Left cardiac atrium (tissue), 4 donors: Measurements from ENCODE around the gene ERN2. TPM values are rescaled to one million over a fixed set of nuclear protein-coding genes. Genes with fewer than 3 reads are reported as not detected.
A peak's percentile ranks its signal among the peaks of the same experiment; 100 is the strongest.

ENCODE experiments used
- ATAC-seq, 2 donors: fragments of 200-7000 bp; cut with Tn5 transposase; one replicate each; pipeline ENCODE4 v1.9.1; 2020; ENCODE audit warnings: mild to moderate bottlenecking in 2 of 2, moderate library complexity in 2 of 2
- DNase-seq: peaks from one replicate; pipeline ENCODE4 v3.0.0-alpha.2; 2020
- intact Hi-C, 2 donors: fragments of 100-400 bp; cut with DNase I; formaldehyde crosslinking; loops; one replicate each; pipeline versions ENCODE4 v1.14.1 to v1.15.1; 2022 to 2023
- total RNA-seq, 2 donors: library from RNA; stranded (reverse); fragmentation: NEBNext Ultra II Directional; extraction: Animal tissue kit (Norgen Biotek cat#: 25700); gene quantifications; one replicate each; pipeline ENCODE4 v1.2.1, GENCODE V29; 2021
- donor health status: DM: no; HTN: yes; CAD: no.
- donor health status: DM: no; HTN: yes; CAD: no; lungs with severe emphysema.
- donor health status: DM: yes; HTN: yes; CAD: no.
- donor health status: Dilated cardiomyopathy.

The ERN2 gene
- total RNA-seq, 2 donors from 2014 or later: 0.34 TPM; not detected in 1

DNA sequence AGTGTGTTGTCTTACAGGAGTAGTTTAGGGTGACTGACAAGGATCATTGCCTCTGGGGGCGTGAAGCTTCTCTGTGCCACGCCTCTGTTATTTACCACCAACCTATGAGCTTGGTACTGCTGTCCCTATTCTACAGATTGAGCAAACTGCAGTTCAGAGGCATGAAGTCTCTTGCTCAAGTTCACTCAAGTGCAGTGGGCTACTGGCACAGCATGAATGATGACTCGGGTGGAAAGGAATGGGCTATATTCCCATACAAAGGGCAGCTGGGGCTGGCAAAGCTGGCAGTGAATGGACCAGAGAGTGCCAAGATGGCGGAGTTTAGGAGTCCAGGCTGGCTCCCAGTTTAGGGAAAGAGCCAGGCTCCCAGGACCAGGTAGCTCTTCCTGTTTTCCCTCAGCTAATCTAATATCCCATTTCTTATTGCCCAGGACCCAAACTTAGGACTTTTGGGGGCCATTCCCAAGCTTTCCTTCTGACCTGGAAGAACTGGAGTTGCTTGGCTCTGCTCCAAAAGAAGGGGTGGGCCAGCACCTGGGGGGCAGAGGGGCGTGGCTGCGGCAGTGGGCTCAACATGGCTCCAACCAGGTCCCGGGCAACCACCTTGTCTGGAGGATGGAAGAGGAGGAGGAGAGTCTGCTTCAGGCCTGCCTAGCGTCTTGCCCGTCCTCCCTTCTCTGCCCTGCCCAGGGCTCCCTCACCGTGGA is 21.4 kb downstream of the ERN2 start:
- no peak for ATAC-seq
- no peak for DNase-seq
- intact Hi-C loops: no loop called here

DNA sequence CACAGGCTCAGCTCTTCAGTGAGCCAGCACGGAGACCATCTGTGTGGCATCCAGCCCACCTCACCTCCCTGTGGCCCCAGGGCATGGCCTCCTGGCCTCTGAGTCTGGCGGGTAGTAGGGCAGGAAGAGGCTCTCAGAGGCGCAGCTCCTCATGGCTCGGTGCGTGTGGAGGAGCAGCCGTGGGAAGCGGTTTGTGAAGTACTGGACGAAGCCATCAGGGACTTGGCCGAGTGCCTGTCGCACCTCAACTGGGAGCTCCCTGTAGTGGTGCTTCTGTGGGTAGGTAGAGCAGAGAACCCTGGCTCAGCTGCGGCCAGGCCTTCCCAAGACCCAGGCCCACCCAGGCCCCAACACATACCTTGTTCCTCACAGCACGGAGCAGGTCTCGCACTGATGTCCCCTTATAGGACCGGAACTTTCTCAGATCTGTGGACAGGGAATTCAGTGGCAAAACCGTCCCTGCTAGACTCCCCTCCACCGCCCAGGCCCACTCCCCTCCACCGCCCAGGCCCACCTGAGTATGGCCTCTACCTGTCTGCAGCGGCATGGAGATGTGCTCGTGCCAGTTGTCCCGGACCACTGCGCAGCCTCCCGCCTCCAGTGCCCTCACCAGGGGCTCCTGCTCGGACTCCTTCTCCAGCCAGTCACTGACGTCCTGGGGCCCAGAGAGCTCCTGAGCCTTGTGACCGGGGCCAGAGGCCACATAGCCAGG is 22.1 kb downstream of the ERN2 start:
- ATAC-seq: no peak
- DNase-seq: no peak
- intact Hi-C loops: no loop called here

DNA sequence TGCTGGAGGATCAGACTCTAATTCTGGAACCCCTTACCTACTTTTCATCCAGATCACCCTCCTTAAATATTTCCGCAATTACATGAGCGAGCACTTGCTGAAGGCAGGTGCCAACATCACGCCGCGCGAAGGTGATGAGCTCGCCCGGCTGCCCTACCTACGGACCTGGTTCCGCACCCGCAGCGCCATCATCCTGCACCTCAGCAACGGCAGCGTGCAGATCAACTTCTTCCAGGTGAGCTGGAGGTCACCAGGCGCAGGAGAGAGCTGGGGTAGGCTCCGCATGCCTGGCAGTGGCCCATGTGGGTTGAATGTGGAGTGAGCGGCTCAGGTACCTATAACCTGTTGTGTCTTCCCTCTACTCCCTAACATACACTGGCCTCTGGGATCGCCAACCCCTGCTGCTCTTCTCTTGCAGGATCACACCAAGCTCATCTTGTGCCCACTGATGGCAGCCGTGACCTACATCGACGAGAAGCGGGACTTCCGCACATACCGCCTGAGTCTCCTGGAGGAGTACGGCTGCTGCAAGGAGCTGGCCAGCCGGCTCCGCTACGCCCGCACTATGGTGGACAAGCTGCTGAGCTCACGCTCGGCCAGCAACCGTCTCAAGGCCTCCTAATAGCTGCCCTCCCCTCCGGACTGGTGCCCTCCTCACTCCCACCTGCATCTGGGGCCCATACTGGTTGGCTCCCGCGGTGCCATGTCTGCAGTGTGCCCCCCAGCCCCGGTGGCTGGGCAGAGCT is 23.4 kb downstream of the ERN2 start:
- no peak for DNase-seq
- intact Hi-C loops: no loop called here
- no peak for ATAC-seq

DNA sequence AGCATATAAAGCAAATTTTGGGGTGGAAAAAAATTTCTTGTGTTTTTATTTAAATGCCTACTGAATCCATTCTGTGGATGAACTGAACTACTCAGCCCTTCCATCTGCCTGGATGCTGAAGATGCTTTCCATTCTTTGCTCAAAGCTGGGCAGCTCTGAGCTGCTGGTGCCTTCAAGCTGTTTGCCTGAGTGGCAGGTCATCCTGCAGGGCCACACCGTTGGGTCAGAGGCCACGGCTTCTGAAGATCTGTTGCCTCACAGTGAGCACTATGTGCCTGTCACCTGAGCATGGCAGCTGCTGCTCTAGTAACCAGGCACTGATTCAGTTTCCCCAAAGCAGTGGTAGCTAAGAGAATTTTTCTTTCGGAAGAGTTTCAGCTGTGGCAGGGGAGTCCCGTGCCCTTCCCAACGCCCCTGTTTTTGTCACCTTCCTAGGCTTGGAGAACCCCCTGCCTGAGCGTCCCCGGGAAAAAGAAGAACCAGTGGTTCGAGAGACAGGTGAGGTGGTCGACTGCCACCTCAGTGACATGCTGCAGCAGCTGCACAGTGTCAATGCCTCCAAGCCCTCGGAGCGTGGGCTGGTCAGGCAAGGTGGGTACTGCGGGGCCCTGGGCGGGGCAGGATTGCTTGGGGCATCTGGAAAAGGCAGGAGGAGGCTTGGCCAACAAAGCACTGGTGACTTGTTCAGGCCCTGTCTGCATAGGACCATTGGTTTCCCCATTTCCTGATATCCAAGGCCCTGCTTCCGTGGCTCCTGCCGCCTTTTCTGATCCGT is 25.8 kb downstream of the ERN2 start:
- intact Hi-C loops: no loop called here

DNA sequence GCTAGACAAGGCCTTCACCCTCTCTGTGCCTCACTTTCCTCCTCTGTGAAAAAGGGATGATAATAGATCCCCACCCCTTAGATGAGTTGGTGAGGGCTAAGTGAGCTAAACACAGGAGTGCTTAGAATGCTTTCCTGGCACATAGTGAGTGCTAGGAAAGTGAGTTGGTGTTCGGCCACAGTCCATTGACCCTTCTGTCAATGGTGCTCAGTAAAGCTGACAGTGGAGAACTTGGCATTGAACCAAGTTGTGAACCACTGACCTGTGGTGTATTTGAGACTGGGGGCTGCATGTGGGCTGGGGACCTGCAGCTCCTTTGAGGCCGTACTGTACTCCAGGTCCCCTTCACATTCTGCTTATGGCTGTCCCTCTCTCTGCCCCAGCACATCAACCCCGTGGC is 29.5 kb downstream of the ERN2 start:
- ATAC-seq (no peak), DNase-seq (no peak)
- intact Hi-C loops: no loop called here

More for the DNA sequence above, 25.8 kb downstream of the ERN2 start:
- ATAC-seq (no peak), DNase-seq (no peak)

DNA sequence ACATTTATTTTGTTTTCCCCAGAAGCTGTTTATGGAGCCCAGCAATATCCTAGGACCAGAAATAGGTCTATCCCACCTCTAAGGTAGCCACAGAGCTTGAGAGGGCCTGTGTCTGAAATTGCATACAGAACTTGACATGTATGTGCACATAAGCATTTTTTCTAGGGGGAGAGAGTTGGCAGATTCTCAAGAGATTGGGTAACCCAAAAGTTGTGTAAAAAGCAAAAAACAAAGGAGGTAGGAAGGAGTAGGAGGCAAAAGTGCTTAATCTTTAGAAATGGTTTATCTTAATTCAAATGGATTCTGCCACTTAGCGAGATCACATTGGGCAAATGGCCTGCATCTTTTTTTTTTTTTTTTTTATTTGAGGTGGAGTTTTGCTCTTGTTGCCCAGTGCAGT is 30.8 kb downstream of the ERN2 start:
- intact Hi-C loops: no loop called here
- DNase-seq (no peak), ATAC-seq (no peak)

DNA sequence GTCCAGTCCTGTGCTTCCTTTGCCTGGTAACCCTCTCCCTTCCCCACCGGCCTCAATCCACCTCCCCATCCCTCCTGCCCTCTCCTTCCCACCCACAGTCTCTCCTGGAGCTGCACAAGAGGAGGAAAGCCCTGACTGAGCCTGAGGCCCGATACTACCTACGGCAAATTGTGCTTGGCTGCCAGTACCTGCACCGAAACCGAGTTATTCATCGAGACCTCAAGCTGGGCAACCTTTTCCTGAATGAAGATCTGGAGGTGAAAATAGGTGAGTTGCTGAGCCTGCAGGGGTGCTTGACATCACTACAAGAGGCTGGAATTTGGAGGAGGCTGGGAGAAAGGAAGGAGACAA is 33.1 kb downstream of the ERN2 start:
- intact Hi-C loops: loop anchor here in 1 of 2 donors (5.0 kb wide), 1 partner anchor 357 kb away; no protein-coding TSS in a partner anchor
- DNase-seq (no peak), ATAC-seq (no peak)

DNA sequence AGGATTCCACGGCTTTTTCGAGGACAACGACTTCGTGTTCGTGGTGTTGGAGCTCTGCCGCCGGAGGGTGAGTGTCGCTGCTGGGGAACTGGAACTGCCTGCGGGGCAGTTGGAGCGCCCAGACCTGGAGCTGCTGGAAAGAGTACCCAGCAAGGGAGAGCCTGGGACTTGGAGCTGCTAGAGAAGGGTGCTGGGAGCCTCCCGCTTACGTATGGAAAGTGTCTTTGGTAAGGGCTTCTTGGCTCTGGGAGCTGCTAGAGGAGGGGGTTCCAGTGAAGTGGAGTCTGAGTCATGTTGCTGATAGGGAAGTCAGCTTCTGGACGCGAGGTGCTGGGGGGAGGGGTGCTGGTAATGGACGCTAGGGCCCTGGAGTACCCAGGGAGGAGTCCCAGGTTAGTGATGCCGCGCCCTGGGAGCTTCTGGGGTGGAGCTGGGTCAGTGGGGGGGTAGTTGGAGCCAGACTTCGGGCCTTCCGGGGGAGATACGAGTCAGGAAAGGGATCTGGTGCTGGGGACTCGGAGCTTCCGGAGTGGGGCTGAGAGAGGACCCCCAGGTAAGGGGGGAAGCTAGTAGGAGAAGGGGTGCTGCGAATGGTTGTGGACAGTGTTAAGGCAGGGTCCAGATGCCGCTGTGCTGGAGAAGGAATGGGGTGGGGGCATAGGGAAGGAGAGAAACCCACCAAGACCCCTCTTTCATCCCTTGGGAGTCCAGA is 33.6 kb downstream of the ERN2 start:
- intact Hi-C loops: loop anchor here in 1 of 2 donors (5.0 kb wide), 1 partner anchor 358 kb away; no protein-coding TSS in a partner anchor
- DNase-seq (no peak), ATAC-seq (peak in 1 of 2 donors; percentile 51)

DNA sequence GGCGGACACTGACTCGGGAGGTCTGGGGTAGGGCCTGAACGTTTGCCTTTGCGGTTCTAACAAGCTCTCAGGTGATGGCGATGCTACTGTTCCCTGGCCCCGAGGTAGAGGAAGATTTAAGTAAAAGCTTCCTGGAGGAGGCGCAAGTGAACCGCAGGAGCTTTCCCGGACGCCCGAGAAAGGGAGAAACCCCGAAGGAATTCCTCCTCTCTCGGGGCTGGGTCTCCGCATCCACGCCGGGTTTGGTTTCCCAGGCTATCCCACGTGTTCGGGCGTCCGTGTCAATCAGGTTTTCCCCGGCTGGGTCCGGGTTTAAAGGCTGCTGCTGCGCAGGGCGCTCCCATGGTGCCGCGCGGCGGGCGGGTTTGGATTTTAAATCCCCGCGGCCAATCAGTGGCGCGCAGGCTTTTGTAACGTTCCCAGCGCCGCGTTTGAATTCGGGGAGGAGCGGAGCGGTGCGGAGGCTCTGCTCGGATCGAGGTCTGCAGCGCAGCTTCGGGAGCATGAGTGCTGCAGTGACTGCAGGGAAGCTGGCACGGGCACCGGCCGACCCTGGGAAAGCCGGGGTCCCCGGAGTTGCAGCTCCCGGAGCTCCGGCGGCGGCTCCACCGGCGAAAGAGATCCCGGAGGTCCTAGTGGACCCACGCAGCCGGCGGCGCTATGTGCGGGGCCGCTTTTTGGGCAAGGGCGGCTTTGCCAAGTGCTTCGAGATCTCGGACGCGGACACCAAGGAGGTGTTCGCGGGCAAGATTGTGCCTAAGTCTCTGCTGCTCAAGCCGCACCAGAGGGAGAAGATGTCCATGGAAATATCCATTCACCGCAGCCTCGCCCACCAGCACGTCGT is 34.4 kb downstream of the ERN2 start, which contains the start of gene PLK1:
Gene PLK1, plus strand, starts transcription at position 460 of the 844 bp plus-strand sequence. Its CDS starts 44 bp downstream, at position 504.
- DNase-seq (peak; percentile 78), ATAC-seq (peak; percentile 93 to 95)
- intact Hi-C loops: loop anchor here in 1 of 2 donors (5.0 kb wide), 1 partner anchor 359 kb away; no protein-coding TSS in a partner anchor

DNA sequence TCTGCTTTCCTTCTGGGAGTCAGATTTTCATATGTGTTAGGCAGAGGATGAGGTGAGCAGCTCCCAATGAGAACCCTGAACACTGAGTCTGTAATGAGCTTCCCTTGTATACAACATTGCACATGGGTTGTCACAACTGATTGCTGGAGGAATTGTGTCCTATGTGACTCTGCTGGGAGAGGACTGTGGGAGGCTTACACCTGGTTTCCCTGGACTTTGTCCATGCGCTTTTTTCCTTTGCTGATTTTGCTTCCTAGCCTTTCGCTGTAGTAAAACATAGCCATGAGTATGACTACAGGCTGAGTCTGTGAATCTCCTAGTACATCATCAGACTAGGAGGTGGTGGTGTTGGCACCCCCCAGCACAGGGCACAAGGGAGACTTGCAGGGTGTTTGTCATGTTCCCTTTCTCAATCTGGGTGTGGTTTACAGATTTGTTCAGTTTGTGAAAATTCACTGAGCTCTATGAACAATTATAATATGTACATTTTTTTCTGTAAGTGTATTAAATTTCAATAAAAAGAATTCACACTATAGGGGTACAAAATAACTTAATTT is 36.0 kb downstream of the ERN2 start:
- intact Hi-C loops: loop anchor here in 1 of 2 donors (5.0 kb wide), 1 partner anchor 360 kb away; no protein-coding TSS in a partner anchor
- ATAC-seq (no peak), DNase-seq (no peak)

DNA sequence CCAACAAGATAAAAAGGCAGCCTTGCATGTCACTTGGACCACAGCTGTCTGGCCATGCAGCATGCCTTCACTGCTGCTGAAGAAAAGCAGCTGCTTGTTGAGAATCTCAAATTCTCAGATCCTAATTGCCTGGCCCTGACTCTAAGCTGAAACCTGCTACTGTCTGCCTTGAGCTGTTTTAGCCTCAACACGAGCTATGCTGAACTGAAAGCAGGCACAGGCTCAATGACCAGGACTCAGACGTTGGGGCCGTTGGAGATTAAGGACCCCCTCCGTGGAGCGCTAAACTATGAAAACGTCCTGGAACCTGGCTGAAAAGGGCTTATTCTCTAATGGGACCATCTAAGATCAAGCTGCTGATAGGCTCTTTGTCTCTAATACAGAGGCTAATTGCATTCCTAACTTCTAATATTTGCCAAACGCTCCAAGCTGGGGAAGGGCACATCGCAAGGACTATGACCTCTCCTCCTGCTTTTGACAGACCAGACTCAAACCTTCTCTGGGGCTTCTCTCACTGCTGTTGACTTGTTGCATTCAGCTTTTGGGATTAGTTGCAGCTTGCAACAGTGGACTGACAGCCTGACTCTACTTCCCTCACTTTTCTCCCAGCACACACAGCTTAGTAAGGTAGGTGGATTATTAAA is 38.9 kb downstream of the ERN2 start:
- DNase-seq: no peak
- intact Hi-C loops: no loop called here
- ATAC-seq: no peak

DNA sequence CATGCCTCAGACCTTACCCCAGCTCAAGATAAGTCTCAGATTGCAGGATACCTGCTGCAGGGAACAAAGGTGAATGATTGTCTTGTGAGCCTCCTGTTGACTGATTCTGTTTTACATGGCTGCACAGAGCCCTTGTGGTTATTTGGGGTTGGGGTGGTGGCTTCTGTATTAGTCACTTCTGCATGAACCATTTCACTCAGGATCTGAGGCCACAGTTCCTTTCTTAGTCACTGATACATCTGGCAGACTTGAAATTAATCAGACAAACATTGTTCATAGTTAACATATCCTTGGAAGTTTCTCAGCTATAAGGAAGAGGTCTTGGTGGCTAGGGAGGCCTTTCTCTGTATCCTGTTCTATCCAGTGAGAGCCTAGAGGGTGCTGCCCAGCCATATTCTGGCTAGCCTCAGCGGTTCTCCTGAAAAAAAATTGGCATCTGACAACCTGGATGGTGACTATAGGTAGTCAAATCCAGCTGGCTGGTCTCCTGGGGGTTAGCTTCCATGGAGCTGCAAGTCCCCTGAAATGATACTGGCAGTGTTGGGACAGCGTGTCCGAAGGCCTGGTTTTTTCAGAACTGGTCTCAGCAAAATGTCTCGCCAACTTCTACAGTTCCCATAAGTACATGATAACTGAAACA is 42.8 kb downstream of the ERN2 start:
- DNase-seq (no peak), ATAC-seq (peak in 1 of 2 donors; percentile 17)
- intact Hi-C loops: no loop called here

DNA sequence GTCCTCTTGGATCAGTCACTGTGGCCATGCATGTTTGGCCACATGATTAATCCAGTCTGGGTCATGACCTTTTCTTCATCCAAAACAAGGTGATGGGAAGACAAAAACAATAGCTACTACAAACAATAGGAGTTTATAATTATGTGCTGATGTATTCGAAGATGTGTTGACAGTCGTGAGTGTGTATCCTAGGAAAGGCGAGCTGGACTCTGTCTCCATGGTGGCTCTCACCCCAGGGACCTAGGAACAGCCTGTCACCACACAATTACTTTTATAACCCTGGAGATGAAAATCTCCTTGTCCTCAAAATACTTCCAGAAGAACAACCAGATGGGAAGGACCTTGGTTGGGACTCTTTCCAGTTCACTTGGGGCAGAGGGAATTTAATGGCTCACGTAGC is 44.1 kb downstream of the ERN2 start:
- ATAC-seq (no peak), DNase-seq (no peak)
- intact Hi-C loops: no loop called here

DNA sequence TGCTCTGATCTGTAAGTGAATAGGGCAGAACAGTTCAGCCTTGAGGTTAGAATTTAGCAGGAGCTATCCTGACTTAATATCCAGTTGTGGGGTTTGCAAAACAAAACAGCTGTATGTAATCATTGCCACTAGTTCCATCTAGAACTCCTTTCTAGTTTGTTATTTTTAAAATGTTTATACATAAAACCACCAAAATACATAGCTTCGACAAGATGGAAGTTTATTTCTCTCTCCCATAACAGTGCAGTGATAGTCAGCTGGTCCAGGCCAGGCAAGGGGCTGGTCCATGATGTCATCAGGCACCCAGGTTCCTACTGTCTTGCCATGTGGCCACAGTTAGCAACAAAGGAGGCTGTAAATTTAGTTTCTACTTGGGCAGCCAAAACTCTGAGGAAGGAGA is 44.8 kb downstream of the ERN2 start:
- no peak for ATAC-seq
- no peak for DNase-seq
- intact Hi-C loops: no loop called here

DNA sequence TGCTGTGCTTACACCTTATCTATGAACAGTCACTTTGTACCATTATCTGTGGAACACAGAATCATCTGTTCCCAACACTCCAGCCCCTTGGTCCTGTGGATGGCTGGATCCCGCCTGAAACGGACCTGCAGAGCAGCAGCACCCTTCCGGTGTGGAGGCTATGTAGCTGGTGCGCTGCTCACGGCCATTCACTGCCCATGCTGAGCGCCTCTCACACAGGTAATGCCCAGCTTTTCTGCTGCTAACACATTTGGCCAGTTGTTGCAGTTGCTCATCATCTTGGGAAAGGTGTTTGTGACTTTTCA is 45.7 kb downstream of the ERN2 start:
- intact Hi-C loops: no loop called here
- no peak for ATAC-seq
- DNase-seq: no peak

DNA sequence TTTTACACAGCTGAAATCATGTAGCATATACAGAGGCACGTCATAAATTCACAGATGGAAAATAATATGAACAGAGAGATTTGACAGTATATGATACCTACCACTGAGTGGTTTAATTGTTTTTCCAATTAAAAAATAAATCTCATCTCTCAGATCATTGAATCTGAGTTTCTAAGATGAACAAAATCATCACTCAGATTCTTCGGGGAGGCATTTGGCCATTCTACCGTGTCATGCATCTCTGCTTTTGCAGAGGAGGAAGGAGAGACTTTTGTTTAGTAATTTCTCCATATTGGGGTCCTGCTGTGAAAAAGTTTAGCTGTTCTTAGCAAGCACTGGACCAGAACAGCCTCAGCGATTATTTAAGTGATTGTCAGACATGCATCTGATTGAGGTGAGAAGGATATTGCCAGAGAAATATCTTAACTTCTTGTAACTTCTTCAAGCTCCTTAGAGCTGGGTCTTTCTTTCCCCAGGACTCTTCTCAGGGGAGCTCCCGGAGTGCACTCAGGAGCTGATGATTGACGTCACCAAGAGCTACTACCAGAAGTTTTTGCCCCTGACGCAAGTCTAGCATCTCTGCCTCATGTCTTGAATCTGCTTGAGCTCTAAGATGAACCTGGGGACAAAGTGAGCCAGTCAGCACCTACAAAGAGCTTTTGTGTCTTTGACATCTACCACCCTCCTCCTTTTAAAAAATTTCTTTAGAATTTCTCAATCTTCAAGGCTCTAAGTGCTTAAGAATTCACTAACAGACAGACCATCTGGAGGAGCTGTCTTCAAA is 46.3 kb downstream of the ERN2 start:
- intact Hi-C loops: no loop called here
- no peak for ATAC-seq
- no peak for DNase-seq
